GM12874 (cell line): Measurements from ENCODE around the gene MAS1.

Experiments used
- TF ChIP-seq, protein P1 (sequence below): IDR thresholded peaks from 2 replicates; pipeline ENCODE4 v1.5.1; 2011; ENCODE audit warnings: low read depth, mild to moderate bottlenecking, control low read depth, low read length, moderate library complexity; ENCODE audit not compliant: insufficient read depth

The MAS1 gene

DNA sequence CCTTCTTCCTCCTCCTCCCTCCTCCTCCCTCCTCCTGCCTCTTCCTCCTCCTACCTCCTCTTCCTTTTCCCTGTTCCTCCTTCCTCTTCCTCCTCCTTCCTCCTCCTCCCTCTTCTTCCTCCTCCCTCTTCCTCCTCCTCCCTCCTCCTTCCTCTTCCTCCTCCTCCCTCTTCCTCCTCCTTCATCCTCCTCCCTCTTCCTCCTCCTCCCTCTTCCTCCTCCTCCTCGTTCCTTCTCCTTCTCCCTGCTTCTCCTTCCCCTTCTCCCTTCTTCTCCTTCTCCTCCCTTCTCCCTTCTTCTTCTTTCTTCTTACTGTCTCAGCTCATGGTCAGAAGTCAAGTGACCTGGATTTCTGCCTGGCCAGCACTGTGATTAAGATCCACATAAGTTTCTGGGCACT is 7.7 kb downstream of the MAS1 start:
- TF ChIP-seq, protein P1, sequence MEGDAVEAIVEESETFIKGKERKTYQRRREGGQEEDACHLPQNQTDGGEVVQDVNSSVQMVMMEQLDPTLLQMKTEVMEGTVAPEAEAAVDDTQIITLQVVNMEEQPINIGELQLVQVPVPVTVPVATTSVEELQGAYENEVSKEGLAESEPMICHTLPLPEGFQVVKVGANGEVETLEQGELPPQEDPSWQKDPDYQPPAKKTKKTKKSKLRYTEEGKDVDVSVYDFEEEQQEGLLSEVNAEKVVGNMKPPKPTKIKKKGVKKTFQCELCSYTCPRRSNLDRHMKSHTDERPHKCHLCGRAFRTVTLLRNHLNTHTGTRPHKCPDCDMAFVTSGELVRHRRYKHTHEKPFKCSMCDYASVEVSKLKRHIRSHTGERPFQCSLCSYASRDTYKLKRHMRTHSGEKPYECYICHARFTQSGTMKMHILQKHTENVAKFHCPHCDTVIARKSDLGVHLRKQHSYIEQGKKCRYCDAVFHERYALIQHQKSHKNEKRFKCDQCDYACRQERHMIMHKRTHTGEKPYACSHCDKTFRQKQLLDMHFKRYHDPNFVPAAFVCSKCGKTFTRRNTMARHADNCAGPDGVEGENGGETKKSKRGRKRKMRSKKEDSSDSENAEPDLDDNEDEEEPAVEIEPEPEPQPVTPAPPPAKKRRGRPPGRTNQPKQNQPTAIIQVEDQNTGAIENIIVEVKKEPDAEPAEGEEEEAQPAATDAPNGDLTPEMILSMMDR, result no peak

- TF ChIP-seq, protein P1, result no peak
Measured at GRCh38 chr6:159899994-159900745, 9.4 kb downstream of the MAS1 start.

GRCh38 chr6:159902620-159903019 is 11.8 kb downstream of the MAS1 start:
- TF ChIP-seq, protein P1, result no peak

- TF ChIP-seq, protein P1, result no peak
Measured at GRCh38 chr6:159904497-159904911, 13.7 kb downstream of the MAS1 start.

DNA sequence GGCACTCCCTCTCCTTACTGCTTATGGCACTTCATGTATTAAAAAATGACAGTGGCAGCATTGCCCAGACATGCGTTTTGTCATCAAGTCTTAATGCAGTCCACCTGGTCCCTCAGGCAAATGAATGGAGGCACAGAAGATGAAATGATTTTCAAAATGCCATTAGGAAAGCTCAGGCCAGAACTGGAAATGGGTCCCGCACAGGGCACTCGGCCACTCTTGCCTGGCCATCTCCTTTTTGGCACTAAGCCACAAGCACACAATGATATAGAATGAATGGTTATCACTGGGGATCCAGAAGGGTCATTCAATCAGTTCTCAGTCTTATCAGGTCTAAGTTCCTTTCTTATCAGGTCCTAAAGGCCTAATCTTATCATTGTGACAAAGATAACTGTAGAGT is 15.6 kb downstream of the MAS1 start:
- TF ChIP-seq, protein P1, result no peak

DNA sequence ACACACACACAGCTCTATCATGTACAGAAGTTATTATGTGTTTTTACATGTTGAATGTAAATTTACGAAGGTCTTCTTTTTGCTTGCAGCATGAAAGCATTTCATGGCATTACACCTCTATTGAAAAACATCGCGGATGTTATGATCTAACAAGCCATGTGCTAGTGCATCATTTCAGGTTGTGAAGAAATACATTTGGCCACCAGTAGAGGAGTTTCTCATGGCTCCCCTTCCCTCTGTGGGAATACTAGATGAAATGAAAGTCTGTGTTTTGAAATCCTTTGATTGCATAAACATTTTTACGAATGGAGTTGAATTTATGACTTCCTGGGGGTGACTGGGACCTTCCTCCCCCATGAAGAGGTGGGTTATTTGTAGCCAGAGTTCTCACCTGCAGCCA is 17.7 kb downstream of the MAS1 start:
- TF ChIP-seq, protein P1, result no peak

- TF ChIP-seq, protein P1, result no peak
Measured at GRCh38 chr6:159908979-159909378, 18.2 kb downstream of the MAS1 start.
